Astrocyte of the spinal cord (primary cell): ENCODE measurements around the gene FAXDC2.

Experiments used
- DNase-seq: peaks from one replicate; pipeline ENCODE4 v3.0.0; 2011; ENCODE audit warnings: low read depth, low spot score
- H3K4me3 ChIP-seq: 2 replicates; pipeline ENCODE4 v1.5.1; 2011; ENCODE audit warnings: low read depth, mild to moderate bottlenecking, low read length, moderate library complexity
- CTCF ChIP-seq: IDR thresholded peaks from 2 replicates; pipeline ENCODE4 v1.5.1; 2012; ENCODE audit warnings: low read depth, mild to moderate bottlenecking, low read length, inconsistent platforms
- in situ Hi-C: cut with HindIII; loops from 2 replicates; pipeline ENCODE4 v1.10.0; 2017; ENCODE audit warnings: low sequenced_read_pairs

The FAXDC2 gene

GRCh38 chr5:154873791-154874331, 23.5 kb upstream of the FAXDC2 start:
- DNase-seq: no peak
- TF ChIP-seq CTCF: no peak
- in situ Hi-C loops: no loop called here
- no peak overlapping the region for H3K4me3 ChIP-seq

GRCh38 chr5:154871734-154872133, 21.3 kb upstream of the FAXDC2 start:
- TF ChIP-seq CTCF: no peak
- in situ Hi-C loops: no loop called here
- no peak overlapping the region for H3K4me3 ChIP-seq
- DNase-seq: no peak

DNA sequence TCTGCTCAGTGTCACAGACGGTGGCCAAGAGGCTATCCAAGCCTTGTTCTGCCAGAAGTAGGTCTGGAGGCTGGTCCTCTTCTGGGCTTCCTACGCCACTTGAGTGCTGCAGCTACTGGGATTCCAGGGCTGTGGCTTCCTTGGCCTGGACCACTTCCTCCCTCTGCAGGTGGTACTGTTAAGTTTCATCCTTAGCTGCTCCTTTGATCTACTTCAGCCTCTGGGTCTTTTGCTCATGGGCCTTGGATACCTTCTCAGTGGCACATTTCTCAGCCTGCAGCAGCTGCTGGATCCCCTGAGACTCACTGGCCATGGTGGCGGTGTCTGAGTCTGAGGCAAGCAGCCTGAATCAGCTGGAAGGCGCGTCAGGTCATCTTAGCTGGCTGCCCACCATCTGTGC, 18.3 kb upstream of the FAXDC2 start:
- in situ Hi-C loops: no loop called here
- no peak overlapping the region for H3K4me3 ChIP-seq
- TF ChIP-seq CTCF: peak; percentile 37
- peak; percentile 25 for DNase-seq

GRCh38 chr5:154866841-154867240, 16.4 kb upstream of the FAXDC2 start:
- in situ Hi-C loops: no loop called here

DNA sequence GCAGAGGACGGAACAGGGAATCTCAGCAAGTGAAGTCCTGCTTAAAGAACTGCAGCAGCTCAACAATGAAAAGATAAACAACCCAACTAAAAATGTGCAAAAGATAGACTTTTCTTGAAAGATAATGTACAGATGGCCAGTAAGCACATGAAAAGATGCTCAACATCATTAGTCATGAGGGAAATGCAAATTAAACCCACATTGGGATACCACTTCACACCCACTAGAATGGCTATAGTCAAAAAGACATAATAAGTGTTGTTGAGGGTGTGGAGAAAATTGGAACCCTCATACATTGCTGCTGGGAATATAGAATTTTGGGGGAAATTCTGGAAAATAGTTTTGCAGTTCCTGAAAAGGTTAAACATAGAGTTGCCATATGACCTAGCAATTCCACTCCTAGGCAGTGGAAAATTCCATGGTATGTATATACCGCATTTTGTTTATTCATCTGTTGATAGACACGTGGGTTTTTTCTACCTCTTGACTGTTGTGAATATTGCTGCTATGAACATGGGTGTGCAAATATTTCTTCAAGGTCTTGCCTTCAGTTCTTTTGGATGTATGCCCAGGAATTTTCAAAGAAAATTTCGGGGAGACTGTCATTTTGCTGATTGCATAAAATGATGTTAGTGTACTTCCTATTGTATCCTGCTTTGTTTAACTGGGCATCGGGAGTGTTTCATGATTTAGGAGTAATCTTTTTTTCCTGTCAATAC, 15.2 kb upstream of the FAXDC2 start:
- no peak for TF ChIP-seq CTCF
- in situ Hi-C loops: no loop called here
- no peak for DNase-seq
- no peak overlapping the region for H3K4me3 ChIP-seq

More at GRCh38 chr5:154866841-154867240, 16.4 kb upstream of the FAXDC2 start:
- no peak overlapping the region for H3K4me3 ChIP-seq
- no peak for DNase-seq
- TF ChIP-seq CTCF: no peak

DNA sequence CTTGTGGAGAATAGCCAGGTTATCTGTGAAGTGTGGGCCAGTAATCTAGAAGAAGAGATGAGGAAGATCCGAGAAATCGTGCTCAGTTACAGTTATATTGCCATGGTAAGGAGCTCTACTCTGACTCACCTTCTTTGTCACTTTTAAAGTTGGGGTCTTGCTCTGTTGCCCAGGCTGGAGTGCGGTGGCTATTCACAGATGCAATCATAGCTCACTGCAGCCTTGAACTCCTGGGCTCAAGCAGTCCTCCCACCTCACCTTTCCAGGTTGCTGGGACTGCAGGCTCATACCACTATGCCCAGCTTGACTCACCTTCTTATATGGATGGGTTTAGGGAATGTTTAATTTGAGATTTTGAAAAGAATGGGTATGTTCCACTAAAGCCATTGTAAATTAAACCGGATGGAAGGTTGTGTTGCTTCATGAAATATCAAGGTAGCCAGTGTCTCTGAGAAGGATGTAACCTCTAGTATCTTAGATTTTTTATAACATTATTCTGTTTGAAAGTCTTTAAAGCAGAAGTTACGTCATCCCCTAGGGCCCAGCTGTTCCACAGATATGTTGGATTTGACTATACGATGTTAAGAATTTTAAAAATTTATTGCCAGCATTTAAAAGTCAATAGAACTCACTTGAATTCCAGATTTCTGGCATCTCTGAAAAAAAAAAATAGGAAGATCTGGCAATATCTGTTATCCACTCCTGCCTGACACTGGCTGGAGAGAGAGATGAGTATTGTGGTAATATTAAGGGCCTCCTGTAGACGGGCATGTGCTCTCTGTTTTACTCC, 13.1 kb upstream of the FAXDC2 start:
- in situ Hi-C loops: no loop called here
- DNase-seq: no peak
- TF ChIP-seq CTCF: no peak
- no peak overlapping the region for H3K4me3 ChIP-seq
